D721Med (cell line): Measurements from ENCODE around the gene DHRS4.
A peak's percentile ranks its signal among the peaks of the same experiment; 100 is the strongest.
"Not testable (repeated sequence)": the region's sequence is repeated elsewhere in the genome, so short reads cannot be mapped to it uniquely, and the experiment has no call there.

Experiments
- DNase-seq: peaks from one replicate; pipeline ENCODE4 v3.0.0; 2011; ENCODE audit warnings: low spot score; ENCODE audit not compliant: insufficient read length
- FAIRE-seq: peaks from 2 replicates; lab custom pipeline; 2011; peaks lifted over from hg19 to GRCh38; lab: Jason Lieb, UNC
- TF ChIP-seq, protein P1 (sequence below): IDR thresholded peaks from 2 replicates; pipeline ENCODE4 v1.5.1; 2012; ENCODE audit warnings: mild to moderate bottlenecking, control low read depth; ENCODE audit not compliant: insufficient read depth; ENCODE audit errors: missing control alignments

Gene DHRS4

DNA sequence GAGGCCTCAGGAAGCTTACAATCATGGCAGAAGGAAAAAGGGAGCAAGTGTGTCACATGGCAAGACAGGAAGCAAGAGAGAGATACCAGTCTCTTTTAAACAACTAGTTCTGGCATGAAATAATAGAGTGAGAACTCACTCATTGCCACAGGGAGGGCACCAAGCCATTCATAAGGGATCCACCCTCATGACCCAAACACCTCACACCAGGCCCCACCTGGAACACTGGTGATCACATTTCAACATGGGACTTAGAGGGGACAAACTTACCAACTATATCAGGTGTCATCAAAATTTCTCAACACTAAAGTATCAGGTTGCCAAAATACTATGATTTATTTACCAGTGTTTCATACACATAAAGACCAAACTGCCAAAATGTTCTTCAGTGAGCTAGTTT is 42.4 kb downstream of the DHRS4 start:
- FAIRE-seq = not testable (repeated sequence)

DNA sequence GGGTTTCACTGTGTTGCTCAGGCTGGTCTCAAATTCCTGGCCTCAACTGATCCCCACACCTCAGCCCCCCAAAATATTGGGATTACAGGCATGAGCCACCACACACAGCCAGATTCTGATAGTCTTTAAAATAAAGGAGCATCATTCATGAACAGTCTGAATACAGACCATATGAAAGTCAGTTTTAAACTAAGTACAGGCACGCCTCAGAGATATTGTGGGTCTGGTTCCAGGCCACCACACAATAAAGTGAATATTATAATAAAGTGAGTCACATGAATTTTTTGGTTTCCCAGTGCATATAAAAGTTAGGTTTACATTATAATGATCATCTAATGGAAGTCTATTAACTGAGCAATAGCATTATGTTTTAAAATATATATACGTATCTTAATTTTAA is 43.3 kb downstream of the DHRS4 start:
- FAIRE-seq, DNase-seq: not testable (repeated sequence)

More for the DNA sequence above, 42.4 kb downstream of the DHRS4 start:
- DNase-seq = not testable (repeated sequence)

DNA sequence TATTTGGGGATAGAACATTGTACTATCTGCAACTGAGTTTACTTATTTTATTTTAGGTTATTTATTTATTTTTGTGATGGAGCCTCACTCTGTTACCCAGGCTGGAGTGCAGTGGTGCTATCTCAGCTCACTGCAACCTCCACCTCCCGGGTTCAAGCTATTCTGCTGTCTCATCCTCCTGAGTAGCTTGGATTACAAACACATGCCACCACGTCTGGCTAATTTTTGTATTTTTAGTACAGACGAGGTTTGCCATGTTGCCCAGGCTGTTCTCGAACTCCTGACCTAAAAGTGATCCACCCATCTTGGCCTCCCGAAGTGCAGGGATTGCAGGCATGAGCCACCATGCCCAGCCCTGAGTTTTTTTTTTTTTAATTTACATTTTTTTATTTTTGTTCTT is 46.1 kb downstream of the DHRS4 start:
- DNase-seq, FAIRE-seq: not testable (repeated sequence)

DNA sequence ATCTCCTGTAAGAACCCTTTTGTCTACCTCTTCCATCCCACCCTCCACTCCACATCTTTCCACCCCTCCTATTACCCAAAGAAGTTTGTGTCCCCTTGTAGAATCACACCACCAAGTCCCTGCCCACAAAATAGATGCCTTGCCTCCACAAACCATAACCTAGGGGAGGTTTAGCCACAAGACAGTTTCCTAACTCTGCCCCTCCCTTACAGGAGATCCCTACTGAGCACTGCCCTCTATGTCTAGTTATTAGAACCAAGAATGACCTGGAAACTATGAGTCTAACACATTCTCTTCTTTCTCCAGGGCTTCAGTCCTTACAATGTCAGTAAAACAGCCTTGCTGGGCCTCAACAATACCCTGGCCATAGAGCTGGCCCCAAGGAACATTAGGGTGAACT is 47.5 kb downstream of the DHRS4 start:
- not testable (repeated sequence) for FAIRE-seq

DNA sequence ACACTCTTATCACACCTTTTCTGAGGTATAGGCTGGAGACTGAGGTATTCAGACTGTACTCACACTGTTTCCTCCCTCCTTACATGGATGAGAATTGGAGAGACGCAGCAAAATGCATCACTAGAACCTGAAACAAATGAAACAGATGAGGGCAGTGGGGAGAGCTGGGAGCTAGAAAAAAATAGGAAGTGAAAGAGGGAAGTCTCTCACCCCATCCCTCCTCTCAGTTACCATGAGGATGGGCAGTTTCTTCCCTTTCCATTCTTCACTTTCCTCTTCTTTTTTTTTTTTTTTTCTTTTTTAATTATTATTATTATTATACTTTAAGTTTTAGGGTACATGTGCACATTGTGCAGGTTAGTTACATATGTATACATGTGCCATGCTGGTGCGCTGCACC is 48.1 kb downstream of the DHRS4 start:
- FAIRE-seq, DNase-seq: not testable (repeated sequence)

More for the DNA sequence above, 47.5 kb downstream of the DHRS4 start:
- not testable (repeated sequence) for DNase-seq

DNA sequence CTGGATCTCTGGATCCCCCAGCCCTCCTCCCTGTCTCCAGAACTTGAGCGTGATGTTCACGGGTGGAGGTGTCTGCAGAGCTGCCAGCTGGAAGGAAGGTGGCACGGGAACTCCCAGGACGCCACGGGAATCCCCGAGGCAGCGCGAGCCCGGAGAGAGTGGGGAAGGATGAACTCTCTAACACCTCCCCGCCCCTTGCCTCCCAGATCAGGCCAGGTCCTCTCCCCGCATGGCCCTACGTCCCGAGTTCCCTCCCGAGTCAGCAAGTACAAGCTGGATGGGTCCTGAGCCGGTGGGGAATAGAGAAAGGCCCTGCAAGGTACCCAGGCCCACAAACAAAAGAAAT is 52.9 kb downstream of the DHRS4 start:
- not testable (repeated sequence) for FAIRE-seq, DNase-seq

DNA sequence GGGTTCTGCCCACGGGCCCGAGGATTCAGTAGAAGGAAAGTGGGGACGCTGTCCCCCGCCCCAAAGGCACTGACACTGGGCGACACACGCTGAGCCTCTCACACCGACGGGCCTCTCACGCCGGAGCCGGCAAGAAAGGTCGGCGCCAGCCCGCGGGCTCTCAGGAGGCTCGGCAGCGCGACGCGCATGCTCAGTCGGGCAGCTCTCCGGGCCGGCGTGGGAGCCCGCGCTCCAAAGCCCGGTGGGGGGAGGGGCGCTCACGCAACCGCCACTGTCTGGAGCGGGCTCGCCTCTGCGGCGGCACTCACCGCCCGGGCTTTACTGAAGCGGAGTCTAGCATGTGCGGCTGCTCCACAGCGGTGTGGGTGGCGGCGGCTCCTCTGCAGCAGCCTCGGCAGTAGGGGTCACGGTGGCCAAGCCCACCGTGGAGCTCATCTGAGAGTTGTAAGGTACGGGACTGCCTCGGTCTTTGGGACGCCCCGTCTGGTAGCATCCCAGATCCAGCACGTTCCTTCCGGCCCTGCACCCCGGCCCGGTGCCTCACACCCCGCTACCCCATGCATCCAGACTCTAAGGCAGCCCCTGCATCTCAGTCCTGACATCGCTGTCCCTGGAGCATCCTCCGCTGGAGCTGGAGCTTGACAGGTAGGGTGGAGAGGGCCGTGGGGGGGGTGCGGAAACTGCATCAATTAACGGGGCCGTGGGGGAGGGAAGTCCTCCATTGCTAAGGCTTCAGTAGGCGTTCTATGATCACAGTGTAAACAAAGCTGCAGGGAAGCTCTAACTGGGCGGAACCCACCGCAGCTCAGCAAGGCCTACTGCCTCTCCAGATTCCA is 53.5 kb downstream of the DHRS4 start:
- DNase-seq, FAIRE-seq: not testable (repeated sequence)

DNA sequence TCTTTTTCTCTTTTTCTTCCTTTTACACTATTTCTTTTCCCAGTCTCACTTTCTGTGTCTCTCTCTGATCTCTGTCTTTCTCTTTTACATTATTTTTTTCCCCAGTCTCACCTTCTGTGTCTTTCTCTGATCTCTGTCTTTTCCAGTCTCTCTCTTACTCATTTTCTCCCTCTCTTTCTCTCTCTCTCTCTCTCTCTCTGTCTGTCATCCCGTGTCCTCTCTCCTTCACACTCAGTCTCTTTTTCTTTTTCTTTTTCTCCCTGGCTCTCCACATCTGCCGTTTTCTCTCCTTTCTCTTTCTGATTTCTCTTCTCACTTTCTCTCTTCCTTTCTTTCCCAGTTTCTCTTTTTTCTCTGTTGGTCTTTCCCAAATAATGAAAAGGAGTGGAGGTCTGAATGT is 57.5 kb downstream of the DHRS4 start:
- FAIRE-seq (no peak), DNase-seq (no peak)
- TF ChIP-seq, protein P1, sequence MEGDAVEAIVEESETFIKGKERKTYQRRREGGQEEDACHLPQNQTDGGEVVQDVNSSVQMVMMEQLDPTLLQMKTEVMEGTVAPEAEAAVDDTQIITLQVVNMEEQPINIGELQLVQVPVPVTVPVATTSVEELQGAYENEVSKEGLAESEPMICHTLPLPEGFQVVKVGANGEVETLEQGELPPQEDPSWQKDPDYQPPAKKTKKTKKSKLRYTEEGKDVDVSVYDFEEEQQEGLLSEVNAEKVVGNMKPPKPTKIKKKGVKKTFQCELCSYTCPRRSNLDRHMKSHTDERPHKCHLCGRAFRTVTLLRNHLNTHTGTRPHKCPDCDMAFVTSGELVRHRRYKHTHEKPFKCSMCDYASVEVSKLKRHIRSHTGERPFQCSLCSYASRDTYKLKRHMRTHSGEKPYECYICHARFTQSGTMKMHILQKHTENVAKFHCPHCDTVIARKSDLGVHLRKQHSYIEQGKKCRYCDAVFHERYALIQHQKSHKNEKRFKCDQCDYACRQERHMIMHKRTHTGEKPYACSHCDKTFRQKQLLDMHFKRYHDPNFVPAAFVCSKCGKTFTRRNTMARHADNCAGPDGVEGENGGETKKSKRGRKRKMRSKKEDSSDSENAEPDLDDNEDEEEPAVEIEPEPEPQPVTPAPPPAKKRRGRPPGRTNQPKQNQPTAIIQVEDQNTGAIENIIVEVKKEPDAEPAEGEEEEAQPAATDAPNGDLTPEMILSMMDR = no peak

DNA sequence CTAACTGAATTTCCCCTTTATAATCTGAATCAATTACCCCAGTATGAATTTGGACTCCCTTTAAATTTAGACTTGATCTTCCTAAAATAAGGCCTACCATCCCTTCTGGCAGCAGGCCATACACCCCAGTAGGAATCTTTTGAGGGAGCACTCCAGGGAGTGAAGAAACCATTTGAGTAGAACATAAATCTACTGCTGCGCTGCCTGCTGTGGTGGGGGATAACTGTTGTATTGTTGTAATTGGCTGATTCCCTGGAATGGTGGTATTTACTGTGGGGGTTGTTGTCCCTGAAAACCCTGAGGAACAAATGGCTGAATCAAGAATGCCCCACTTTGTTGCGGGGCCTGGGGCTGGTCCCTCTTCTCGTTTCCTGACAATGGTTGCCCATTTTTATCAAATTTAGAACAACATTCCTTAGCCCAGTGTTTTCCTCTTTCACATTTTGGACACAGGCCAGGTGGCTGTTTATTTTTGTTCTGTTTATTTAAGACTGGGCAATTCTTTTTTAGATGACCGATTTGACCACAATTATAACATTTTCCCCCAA is 59.2 kb downstream of the DHRS4 start:
- DNase-seq, FAIRE-seq: not testable (repeated sequence)

DNA sequence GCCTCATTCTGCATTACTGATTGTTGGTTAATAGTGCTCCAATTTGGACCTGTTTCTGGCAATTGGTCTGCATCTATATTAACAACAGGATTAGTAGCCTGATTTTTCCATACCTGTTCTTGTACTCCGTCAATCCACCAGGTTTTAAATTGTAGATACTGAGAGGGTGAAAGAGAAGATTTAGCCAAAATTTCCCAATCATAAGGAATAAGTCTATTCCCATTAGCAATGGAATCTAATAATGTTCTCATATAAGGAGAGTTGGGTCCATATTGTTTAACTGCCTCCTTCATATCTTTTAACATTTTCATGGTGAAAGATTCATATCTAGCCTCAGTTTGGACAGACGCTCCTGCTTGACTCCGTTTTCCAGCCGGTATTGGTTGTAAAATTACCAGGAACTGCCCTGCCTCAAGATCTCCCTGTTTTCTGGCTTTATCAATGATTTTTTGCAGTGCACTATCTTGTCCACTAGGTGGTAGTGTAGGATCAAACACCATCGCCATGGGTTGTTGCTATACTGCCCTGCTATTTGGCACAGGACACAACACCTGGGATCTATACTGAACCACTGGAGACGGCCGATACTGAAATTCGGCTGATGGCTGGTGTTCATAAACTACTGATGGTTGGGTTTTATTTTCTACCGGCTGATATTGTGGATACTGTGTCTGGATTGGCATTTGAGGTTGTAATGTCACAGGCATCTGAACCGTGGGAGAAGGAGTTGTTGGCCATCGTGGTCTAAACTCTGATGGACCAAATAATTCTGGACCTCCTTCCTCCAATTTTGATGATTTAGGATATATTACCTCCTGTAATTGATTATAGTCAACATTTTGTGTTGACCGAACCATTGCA is 60.3 kb downstream of the DHRS4 start:
- FAIRE-seq = no peak
- TF ChIP-seq, protein P1 = peak; percentile 79
- DNase-seq = peak; percentile 23

DNA sequence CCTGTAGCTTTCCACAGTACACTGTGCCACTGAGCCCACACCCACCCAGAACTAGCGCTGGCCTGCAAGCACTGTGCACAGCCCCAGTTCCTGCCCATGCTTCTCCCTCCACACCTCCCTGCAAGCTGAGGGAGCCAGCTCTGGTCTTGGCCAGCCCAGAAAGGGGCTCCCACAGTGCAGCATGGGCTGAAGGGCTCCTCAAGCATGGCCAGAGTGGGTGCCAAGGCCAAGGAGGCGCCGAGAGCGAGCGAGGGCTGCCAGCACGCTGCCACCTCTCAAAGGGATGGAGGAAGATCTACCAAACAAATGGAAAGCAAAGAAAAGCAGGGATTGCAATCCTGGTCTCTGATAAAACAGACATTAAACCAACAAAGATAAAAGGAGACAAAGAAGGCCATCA is 62.2 kb downstream of the DHRS4 start:
- not testable (repeated sequence) for DNase-seq, FAIRE-seq
